ENCODE results near the gene MED26.

The MED26 gene

GRCh38 chr19:16607819-16608218, 20.2 kb downstream of the MED26 start:
- Histone ChIP-seq H3K14ac (ENCODE audit: low read length) (no peak overlapping the region), H3K23ac (ENCODE audit: low read depth, low read length, poor library complexity) (no peak overlapping the region), H3K79me1 (ENCODE audit: low read depth, low read length) (peaks cover 28% of the 10 kb centered on the region), H3K9me3 (replicated peaks in 1 of 2; ENCODE audit: control insufficient read depth in 2 of 2, insufficient read depth in 1 of 2, low read depth in 1 of 2, low read length in 2 of 2) (no peaks in the 10 kb centered on the region), H4K91ac (ENCODE audit: low read depth, low read length, poor library complexity) (no peak overlapping the region), H2AK5ac (ENCODE audit: low read depth, low read length) (no peak overlapping the region), H3K4me3 (ENCODE audit: low read length in 2 of 2) (no peak overlapping the region), H3K4me2 (ENCODE audit: insufficient read depth, low read length, poor library complexity, severe bottlenecking) (no peak overlapping the region), H3K9ac (ENCODE audit: low read depth, low read length, poor library complexity) (no peak overlapping the region), H3K4ac (ENCODE audit: low read length) (no peak overlapping the region), H2BK15ac (ENCODE audit: low read length) (no peak overlapping the region), H2BK5ac (ENCODE audit: low read length) (no peak overlapping the region), H2BK12ac (ENCODE audit: low read length) (no peak overlapping the region), H3K27ac (replicated peaks; ENCODE audit: low read length) (no peak overlapping the region), H3K27me3 (ENCODE audit: control insufficient read depth in 3 of 3, insufficient read depth in 3 of 3, low read depth in 1 of 3, low read length in 3 of 3) (no peaks in the 10 kb centered on the region), H3K36me3 (replicated peaks in 1 of 2; ENCODE audit: control insufficient read depth in 2 of 2, insufficient read depth in 2 of 2, low read length in 2 of 2) (no peaks in the 10 kb centered on the region), H3K4me1 (ENCODE audit: control insufficient read depth in 2 of 2, insufficient read depth in 1 of 2, low read depth in 1 of 2, low read length in 2 of 2) (no peaks in the 10 kb centered on the region), H2AFZ (ENCODE audit: low read length) (no peak overlapping the region), H3K18ac (ENCODE audit: low read length) (no peak overlapping the region), H2BK120ac (ENCODE audit: low read depth, low read length) (no peak overlapping the region), H4K8ac (ENCODE audit: low read depth, low read length) (no peak overlapping the region)
- DNase-seq (ENCODE audit: low spot score): no peak
- WGBS, 2 donors (ENCODE audit: extremely low coverage in 2 of 2, insufficient read length in 2 of 2, insufficient replicate concordance in 1 of 2): no CpG with 5 or more reads among the region's 12 CpGs

GRCh38 chr19:16605553-16605994, 22.4 kb downstream of the MED26 start:
- H3K27me3 ChIP-seq (ENCODE audit: control insufficient read depth in 3 of 3, insufficient read depth in 3 of 3, low read depth in 1 of 3, low read length in 3 of 3): no peaks in the 10 kb centered on the region
- H3K4ac ChIP-seq (ENCODE audit: low read length): no peak overlapping the region
- peaks cover 0 to 1% of the 10 kb centered on the region in 2 donors for H3K36me3 ChIP-seq (replicated peaks in 1 of 2; ENCODE audit: control insufficient read depth in 2 of 2, insufficient read depth in 2 of 2, low read length in 2 of 2)
- H3K9ac ChIP-seq (ENCODE audit: low read depth, low read length, poor library complexity): peak overlapping the region; percentile 44
- H2BK15ac ChIP-seq (ENCODE audit: low read length): no peak overlapping the region
- H2BK12ac ChIP-seq (ENCODE audit: low read length): no peak overlapping the region
- no peak overlapping the region for H3K4me2 ChIP-seq (ENCODE audit: insufficient read depth, low read length, poor library complexity, severe bottlenecking)
- no peak overlapping the region for H3K27ac ChIP-seq (replicated peaks; ENCODE audit: low read length)
- no CpG with 5 or more reads among the region's 8 CpGs for WGBS, 2 donors (ENCODE audit: extremely low coverage in 2 of 2, insufficient read length in 2 of 2, insufficient replicate concordance in 1 of 2)
- peak overlapping the region; percentile 64 for H3K14ac ChIP-seq (ENCODE audit: low read length)
- H4K91ac ChIP-seq (ENCODE audit: low read depth, low read length, poor library complexity): no peak overlapping the region
- peak overlapping the region; percentile 36 for H2AK5ac ChIP-seq (ENCODE audit: low read depth, low read length)
- no peak overlapping the region for H2BK5ac ChIP-seq (ENCODE audit: low read length)
- peaks cover 31% of the 10 kb centered on the region for H3K79me1 ChIP-seq (ENCODE audit: low read depth, low read length)
- H2AFZ ChIP-seq (ENCODE audit: low read length): no peak overlapping the region
- H3K4me1 ChIP-seq (ENCODE audit: control insufficient read depth in 2 of 2, insufficient read depth in 1 of 2, low read depth in 1 of 2, low read length in 2 of 2): no peaks in the 10 kb centered on the region
- peak overlapping the region; percentile 9 for H4K8ac ChIP-seq (ENCODE audit: low read depth, low read length)
- H3K23ac ChIP-seq (ENCODE audit: low read depth, low read length, poor library complexity): no peak overlapping the region
- H2BK120ac ChIP-seq (ENCODE audit: low read depth, low read length): no peak overlapping the region
- H3K9me3 ChIP-seq (replicated peaks in 1 of 2; ENCODE audit: control insufficient read depth in 2 of 2, insufficient read depth in 1 of 2, low read depth in 1 of 2, low read length in 2 of 2): no peaks in the 10 kb centered on the region
- no peak for DNase-seq (ENCODE audit: low spot score)
- H3K4me3 ChIP-seq (ENCODE audit: low read length in 2 of 2): no peak overlapping the region
- peak overlapping the region; percentile 17 for H3K18ac ChIP-seq (ENCODE audit: low read length)

GRCh38 chr19:16605115-16605514, 22.9 kb downstream of the MED26 start:
- peaks cover 31% of the 10 kb centered on the region for H3K79me1 ChIP-seq (ENCODE audit: low read depth, low read length)
- no peak overlapping the region for H4K8ac ChIP-seq (ENCODE audit: low read depth, low read length)
- no CpG with 5 or more reads among the region's 3 CpGs for WGBS, 2 donors (ENCODE audit: extremely low coverage in 2 of 2, insufficient read length in 2 of 2, insufficient replicate concordance in 1 of 2)
- H3K23ac ChIP-seq (ENCODE audit: low read depth, low read length, poor library complexity): no peak overlapping the region
- H3K4me3 ChIP-seq (ENCODE audit: low read length in 2 of 2): no peak overlapping the region
- no peak for DNase-seq (ENCODE audit: low spot score)
- H4K91ac ChIP-seq (ENCODE audit: low read depth, low read length, poor library complexity): no peak overlapping the region
- H3K9me3 ChIP-seq (replicated peaks in 1 of 2; ENCODE audit: control insufficient read depth in 2 of 2, insufficient read depth in 1 of 2, low read depth in 1 of 2, low read length in 2 of 2): no peaks in the 10 kb centered on the region
- no peak overlapping the region for H2BK120ac ChIP-seq (ENCODE audit: low read depth, low read length)
- H2AK5ac ChIP-seq (ENCODE audit: low read depth, low read length): no peak overlapping the region
- no peaks in the 10 kb centered on the region for H3K4me1 ChIP-seq (ENCODE audit: control insufficient read depth in 2 of 2, insufficient read depth in 1 of 2, low read depth in 1 of 2, low read length in 2 of 2)
- H3K36me3 ChIP-seq (replicated peaks in 1 of 2; ENCODE audit: control insufficient read depth in 2 of 2, insufficient read depth in 2 of 2, low read length in 2 of 2): peaks cover 0 to 1% of the 10 kb centered on the region in 2 donors
- H2BK5ac ChIP-seq (ENCODE audit: low read length): no peak overlapping the region
- no peak overlapping the region for H2AFZ ChIP-seq (ENCODE audit: low read length)
- no peak overlapping the region for H3K14ac ChIP-seq (ENCODE audit: low read length)
- H3K4me2 ChIP-seq (ENCODE audit: insufficient read depth, low read length, poor library complexity, severe bottlenecking): no peak overlapping the region
- H3K9ac ChIP-seq (ENCODE audit: low read depth, low read length, poor library complexity): peak overlapping the region; percentile 44
- H3K4ac ChIP-seq (ENCODE audit: low read length): no peak overlapping the region
- H2BK15ac ChIP-seq (ENCODE audit: low read length): no peak overlapping the region
- no peak overlapping the region for H2BK12ac ChIP-seq (ENCODE audit: low read length)
- no peak overlapping the region for H3K18ac ChIP-seq (ENCODE audit: low read length)
- H3K27me3 ChIP-seq (ENCODE audit: control insufficient read depth in 3 of 3, insufficient read depth in 3 of 3, low read depth in 1 of 3, low read length in 3 of 3): no peaks in the 10 kb centered on the region
- H3K27ac ChIP-seq (replicated peaks; ENCODE audit: low read length): no peak overlapping the region

GRCh38 chr19:16604615-16605014, 23.4 kb downstream of the MED26 start:
- Histone ChIP-seq H3K4me2 (ENCODE audit: insufficient read depth, low read length, poor library complexity, severe bottlenecking) (no peak overlapping the region), H3K4ac (ENCODE audit: low read length) (no peak overlapping the region), H3K9ac (ENCODE audit: low read depth, low read length, poor library complexity) (no peak overlapping the region), H3K27ac (replicated peaks; ENCODE audit: low read length) (no peak overlapping the region), H3K4me1 (ENCODE audit: control insufficient read depth in 2 of 2, insufficient read depth in 1 of 2, low read depth in 1 of 2, low read length in 2 of 2) (no peaks in the 10 kb centered on the region), H3K36me3 (replicated peaks in 1 of 2; ENCODE audit: control insufficient read depth in 2 of 2, insufficient read depth in 2 of 2, low read length in 2 of 2) (peaks cover 0 to 1% of the 10 kb centered on the region in 2 donors), H3K27me3 (ENCODE audit: control insufficient read depth in 3 of 3, insufficient read depth in 3 of 3, low read depth in 1 of 3, low read length in 3 of 3) (no peaks in the 10 kb centered on the region), H2BK5ac (ENCODE audit: low read length) (no peak overlapping the region), H2AFZ (ENCODE audit: low read length) (no peak overlapping the region), H3K79me1 (ENCODE audit: low read depth, low read length) (peaks cover 31% of the 10 kb centered on the region), H4K8ac (ENCODE audit: low read depth, low read length) (no peak overlapping the region), H3K14ac (ENCODE audit: low read length) (no peak overlapping the region), H3K23ac (ENCODE audit: low read depth, low read length, poor library complexity) (no peak overlapping the region), H2BK12ac (ENCODE audit: low read length) (no peak overlapping the region), H2BK15ac (ENCODE audit: low read length) (no peak overlapping the region), H2BK120ac (ENCODE audit: low read depth, low read length) (no peak overlapping the region), H3K4me3 (ENCODE audit: low read length in 2 of 2) (no peak overlapping the region), H3K18ac (ENCODE audit: low read length) (no peak overlapping the region), H2AK5ac (ENCODE audit: low read depth, low read length) (no peak overlapping the region), H3K9me3 (replicated peaks in 1 of 2; ENCODE audit: control insufficient read depth in 2 of 2, insufficient read depth in 1 of 2, low read depth in 1 of 2, low read length in 2 of 2) (no peaks in the 10 kb centered on the region), H4K91ac (ENCODE audit: low read depth, low read length, poor library complexity) (no peak overlapping the region)
- WGBS, 2 donors (ENCODE audit: extremely low coverage in 2 of 2, insufficient read length in 2 of 2, insufficient replicate concordance in 1 of 2): no CpG with 5 or more reads among the region's 6 CpGs
- DNase-seq (ENCODE audit: low spot score): no peak

Data from neuronal stem cell (in vitro differentiated cells).